ENCODE results near the gene MRAS.

MRAS gene

GRCh38 chr3:138445236-138445635, 96.9 kb downstream of the MRAS start:
- no peak overlapping the region for H3K4me3 ChIP-seq (ENCODE audit: severe bottlenecking)
- H3K9me3 ChIP-seq (ENCODE audit: severe bottlenecking) = no peaks in the 10 kb centered on the region
- no peaks in the 10 kb centered on the region for H3K27me3 ChIP-seq (ENCODE audit: insufficient read depth, poor library complexity, severe bottlenecking)
- H3K4me1 ChIP-seq (ENCODE audit: insufficient read depth, poor library complexity, severe bottlenecking) = peaks cover 3% of the 10 kb centered on the region
- ATAC-seq (ENCODE audit: low read depth) (no peak), DNase-seq (ENCODE audit: low spot score) (no peak)
- no peak for TF ChIP-seq CTCF (IDR thresholded peaks at IDR 0.05; ENCODE audit: poor library complexity, severe bottlenecking)
- no peaks in the 10 kb centered on the region for H3K36me3 ChIP-seq (ENCODE audit: low read depth)
- H3K27ac ChIP-seq (ENCODE audit: poor library complexity, severe bottlenecking) = no peak overlapping the region

- no peak for ATAC-seq (ENCODE audit: low read depth)
Observed at GRCh38 chr3:138445654-138446053, 97.3 kb downstream of the MRAS start.

GRCh38 chr3:138448631-138449030, 100.3 kb downstream of the MRAS start:
- no peak for TF ChIP-seq CTCF (IDR thresholded peaks at IDR 0.05; ENCODE audit: poor library complexity, severe bottlenecking)

More at GRCh38 chr3:138445654-138446053, 97.3 kb downstream of the MRAS start:
- no peak for TF ChIP-seq CTCF (IDR thresholded peaks at IDR 0.05; ENCODE audit: poor library complexity, severe bottlenecking)
- Histone ChIP-seq H3K4me1 (ENCODE audit: insufficient read depth, poor library complexity, severe bottlenecking) (peaks cover 3% of the 10 kb centered on the region), H3K27me3 (ENCODE audit: insufficient read depth, poor library complexity, severe bottlenecking) (no peaks in the 10 kb centered on the region), H3K27ac (ENCODE audit: poor library complexity, severe bottlenecking) (no peak overlapping the region), H3K4me3 (ENCODE audit: severe bottlenecking) (no peak overlapping the region), H3K9me3 (ENCODE audit: severe bottlenecking) (no peaks in the 10 kb centered on the region), H3K36me3 (ENCODE audit: low read depth) (no peaks in the 10 kb centered on the region)
- DNase-seq (ENCODE audit: low spot score) = no peak

GRCh38 chr3:138449490-138449889, 101.1 kb downstream of the MRAS start:
- DNase-seq (ENCODE audit: low spot score) (no peak), ATAC-seq (ENCODE audit: low read depth) (no peak)
- H3K4me1 ChIP-seq (ENCODE audit: insufficient read depth, poor library complexity, severe bottlenecking) = no peaks in the 10 kb centered on the region
- no peak overlapping the region for H3K27ac ChIP-seq (ENCODE audit: poor library complexity, severe bottlenecking)
- no peaks in the 10 kb centered on the region for H3K36me3 ChIP-seq (ENCODE audit: low read depth)
- H3K9me3 ChIP-seq (ENCODE audit: severe bottlenecking) = no peaks in the 10 kb centered on the region
- H3K27me3 ChIP-seq (ENCODE audit: insufficient read depth, poor library complexity, severe bottlenecking) = no peaks in the 10 kb centered on the region
- TF ChIP-seq CTCF (IDR thresholded peaks at IDR 0.05; ENCODE audit: poor library complexity, severe bottlenecking) = no peak
- H3K4me3 ChIP-seq (ENCODE audit: severe bottlenecking) = no peak overlapping the region

More at GRCh38 chr3:138448631-138449030, 100.3 kb downstream of the MRAS start:
- no peak overlapping the region for H3K4me3 ChIP-seq (ENCODE audit: severe bottlenecking)
- no peak overlapping the region for H3K27ac ChIP-seq (ENCODE audit: poor library complexity, severe bottlenecking)
- H3K4me1 ChIP-seq (ENCODE audit: insufficient read depth, poor library complexity, severe bottlenecking) = no peaks in the 10 kb centered on the region
- no peaks in the 10 kb centered on the region for H3K9me3 ChIP-seq (ENCODE audit: severe bottlenecking)
- H3K27me3 ChIP-seq (ENCODE audit: insufficient read depth, poor library complexity, severe bottlenecking) = no peaks in the 10 kb centered on the region
- ATAC-seq (ENCODE audit: low read depth) = peak; percentile 27; the same call in 1 of the 3 replicates
- H3K36me3 ChIP-seq (ENCODE audit: low read depth) = no peaks in the 10 kb centered on the region
- DNase-seq (ENCODE audit: low spot score) = no peak

- no peaks in the 10 kb centered on the region for H3K36me3 ChIP-seq (ENCODE audit: low read depth)
- H3K9me3 ChIP-seq (ENCODE audit: severe bottlenecking) = no peaks in the 10 kb centered on the region
- no peaks in the 10 kb centered on the region for H3K4me1 ChIP-seq (ENCODE audit: insufficient read depth, poor library complexity, severe bottlenecking)
- ATAC-seq (ENCODE audit: low read depth) (no peak), DNase-seq (ENCODE audit: low spot score) (no peak)
- no peak overlapping the region for H3K27ac ChIP-seq (ENCODE audit: poor library complexity, severe bottlenecking)
- H3K27me3 ChIP-seq (ENCODE audit: insufficient read depth, poor library complexity, severe bottlenecking) = no peaks in the 10 kb centered on the region
- TF ChIP-seq CTCF (IDR thresholded peaks at IDR 0.05; ENCODE audit: poor library complexity, severe bottlenecking) = no peak
- H3K4me3 ChIP-seq (ENCODE audit: severe bottlenecking) = no peak overlapping the region
Observed at GRCh38 chr3:138450181-138450580, 101.8 kb downstream of the MRAS start.
